Caco-2 (cell line): Measurements from ENCODE around the gene IP6K1. TPM values are rescaled to one million over a fixed set of nuclear protein-coding genes. Genes with fewer than 3 reads are reported as not detected.
A peak's percentile ranks its signal among the peaks of the same experiment; 100 is the strongest.

Experiments used
- BruUV-seq: library from RNA; stranded (reverse); fragments of 400-500 nt; replicated peaks from 2 replicates; lab custom pipeline; 2021; lab: Mats Ljungman, UMichigan
- CTCF ChIA-PET: fragments of 300-600 bp; sonication (Branson Sonifier 250); formaldehyde crosslinking; loops from one replicate; lab custom pipeline; 2022; ENCODE audit warnings: antibody characterized with exemption; lab: Charles Lee
- POLR2A ChIA-PET: fragments of 300-600 bp; sonication (Branson Sonifier 250); formaldehyde crosslinking; loops from one replicate; lab custom pipeline; 2022; ENCODE audit warnings: antibody characterized with exemption; lab: Charles Lee
- DNase-seq, 2 experiments: peaks; one replicate each; pipeline versions ENCODE4 v3.0.0 to v3.0.0-alpha.2; 2020 to 2022
- H3K27me3 ChIP-seq: replicated peaks from 2 replicates; pipeline ENCODE4 v1.6.0; 2011; ENCODE audit warnings: low read length; ENCODE audit not compliant: control insufficient read depth, insufficient read depth
- H3K36me3 ChIP-seq: 2 replicates; pipeline ENCODE4 v1.5.1; 2011; ENCODE audit warnings: low read length; ENCODE audit not compliant: control insufficient read depth, insufficient read depth
- H3K4me1 ChIP-seq: fragments of 250-450 bp; sonication (Bioruptor Pico); 2 replicates; pipeline ENCODE4 v1.5.1; 2020; ENCODE audit warnings: mild to moderate bottlenecking
- H3K4me3 ChIP-seq: 2 replicates; pipeline ENCODE4 v1.5.1; 2011; ENCODE audit warnings: low read depth, mild to moderate bottlenecking, control low read depth, low read length
- H3K9me3 ChIP-seq: fragments of 250-450 bp; sonication (Bioruptor Pico); 2 replicates; pipeline ENCODE4 v1.5.1; 2020; ENCODE audit warnings: mild to moderate bottlenecking, moderate library complexity
- H3K27ac Mint-ChIP-seq: one replicate; pipeline ENCODE4 v1.8.0; 2022; ENCODE audit warnings: mixed read lengths; ENCODE audit not compliant: unreplicated experiment
- H3K27me3 Mint-ChIP-seq: one replicate; pipeline ENCODE4 v1.8.0; 2022; ENCODE audit warnings: mixed read lengths; ENCODE audit not compliant: insufficient read depth, unreplicated experiment
- H3K36me3 Mint-ChIP-seq: one replicate; pipeline ENCODE4 v1.8.0; 2022; ENCODE audit warnings: mild to moderate bottlenecking, mixed read lengths; ENCODE audit not compliant: insufficient read depth, unreplicated experiment
- H3K4me1 Mint-ChIP-seq: one replicate; pipeline ENCODE4 v1.8.0; 2022; ENCODE audit warnings: low read depth, mixed read lengths; ENCODE audit not compliant: unreplicated experiment
- H3K4me3 Mint-ChIP-seq: one replicate; pipeline ENCODE4 v1.8.0; 2022; ENCODE audit warnings: mild to moderate bottlenecking, moderate library complexity, mixed read lengths; ENCODE audit not compliant: unreplicated experiment
- H3K9me3 Mint-ChIP-seq: one replicate; pipeline ENCODE4 v1.8.0; 2022; ENCODE audit warnings: mixed read lengths; ENCODE audit not compliant: unreplicated experiment
- CTCF ChIP-seq, 2 experiments: fragments of 200-600 bp in 1 of 2; IDR thresholded peaks; 1 replicate in 1 of 2; 2 replicates in 1 of 2; pipeline versions ENCODE4 v1.5.1 to v1.8.0; 2011 to 2022; ENCODE audit warnings: antibody characterized with exemption in 1 of 2, control low read depth in 1 of 2, inconsistent platforms in 1 of 2, low read depth in 1 of 2, low read length in 1 of 2, mild to moderate bottlenecking in 1 of 2, moderate library complexity in 1 of 2; ENCODE audit not compliant: insufficient read depth in 1 of 2, severe bottlenecking in 1 of 2, unreplicated experiment in 1 of 2
- intact Hi-C: fragments of 100-400 bp; cut with micrococcal nuclease; formaldehyde crosslinking; loops from one replicate; pipeline ENCODE4 v1.10.0; 2022; ENCODE audit not compliant: unreplicated experiment
- total RNA-seq: library from RNA; stranded (reverse); gene quantifications from 2 replicates; pipeline ENCODE4 v1.2.3, GENCODE V29; 2022

Gene IP6K1
- total RNA-seq, 1 experiment from 2014 or later: 35.5 TPM

- no TSS peak for BruUV-seq
- intact Hi-C loops: loop anchor here (5.0 kb wide), 1 partner anchor 206 kb away; no protein-coding TSS in a partner anchor
Observed at GRCh38 chr3:49701388-49702077, 84.8 kb downstream of the IP6K1 start.

GRCh38 chr3:49700453-49701128 is 85.8 kb downstream of the IP6K1 start:
- TF ChIP-seq CTCF (IDR thresholded peaks at IDR 0.05; ENCODE audit: insufficient read depth in 1 of 2, low read depth in 1 of 2, low read length in 1 of 2, severe bottlenecking in 1 of 2, unreplicated experiment in 1 of 2): no peak

More at GRCh38 chr3:49701388-49702077, 84.8 kb downstream of the IP6K1 start:
- Mint-ChIP-seq H3K36me3 (peaks cover 5% of the 10 kb centered on the region), H3K9me3 (no peaks in the 10 kb centered on the region), H3K4me3 (no peak overlapping the region), H3K4me1 (no peaks in the 10 kb centered on the region), H3K27ac (no peak overlapping the region), H3K27me3 (no peaks in the 10 kb centered on the region)
- TF ChIP-seq CTCF (IDR thresholded peaks at IDR 0.05; ENCODE audit: insufficient read depth in 1 of 2, low read depth in 1 of 2, low read length in 1 of 2, severe bottlenecking in 1 of 2, unreplicated experiment in 1 of 2): peak; percentile 24 to 46
- Histone ChIP-seq H3K27me3 (no peaks in the 10 kb centered on the region), H3K9me3 (no peaks in the 10 kb centered on the region), H3K36me3 (no peaks in the 10 kb centered on the region; the same call in 1 of the 2 replicates), H3K4me1 (no peaks in the 10 kb centered on the region), H3K4me3 (no peak overlapping the region)
- DNase-seq: no peak
- ChIA-PET CTCF (interaction anchor here (0.6 to 1.9 kb wide), 7 partner anchors 18 to 162 kb away, joined by 3 to 6 read pairs (median 4); partner anchors contain the start of genes AMIGO3, BSN, GMPPB and INKA1), POLR2A (no interaction called here)

DNA sequence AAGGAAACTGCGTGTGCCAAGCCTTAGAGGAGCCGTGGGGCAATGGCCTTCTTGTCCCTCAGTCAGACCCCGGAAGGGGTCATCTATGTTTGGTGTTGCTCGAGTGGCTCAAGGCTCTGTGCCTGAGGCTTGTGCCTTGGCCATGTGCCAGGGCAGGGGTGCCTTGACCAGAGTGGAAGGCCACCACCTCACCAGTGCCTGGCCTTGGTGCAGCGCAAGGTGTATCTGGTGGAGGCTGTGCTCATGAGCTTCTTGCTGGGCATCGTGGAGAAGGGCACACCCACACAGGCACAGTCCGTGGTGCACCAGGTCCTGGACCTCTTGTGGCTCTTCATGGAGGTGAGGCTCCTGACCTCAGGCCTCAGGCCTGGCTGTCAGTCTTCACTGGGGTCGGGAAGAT is 86.3 kb downstream of the IP6K1 start:
- POLR2A ChIA-PET: no interaction called here
- H3K36me3 Mint-ChIP-seq: peaks cover 5% of the 10 kb centered on the region
- CTCF ChIA-PET: no interaction called here
- no peaks in the 10 kb centered on the region for H3K27me3 Mint-ChIP-seq
- no peak overlapping the region for H3K27ac Mint-ChIP-seq
- Histone ChIP-seq H3K4me3 (no peak overlapping the region), H3K9me3 (no peaks in the 10 kb centered on the region), H3K4me1 (no peaks in the 10 kb centered on the region), H3K27me3 (no peaks in the 10 kb centered on the region), H3K36me3 (no peaks in the 10 kb centered on the region; the same call in 1 of the 2 replicates)
- H3K4me3 Mint-ChIP-seq: no peak overlapping the region
- intact Hi-C loops: loop anchor here (5.0 kb wide), 1 partner anchor 207 kb away; no protein-coding TSS in a partner anchor
- no peak for TF ChIP-seq CTCF (IDR thresholded peaks at IDR 0.05; ENCODE audit: insufficient read depth in 1 of 2, low read depth in 1 of 2, low read length in 1 of 2, severe bottlenecking in 1 of 2, unreplicated experiment in 1 of 2)
- BruUV-seq: no TSS peak
- H3K4me1 Mint-ChIP-seq: no peaks in the 10 kb centered on the region
- no peaks in the 10 kb centered on the region for H3K9me3 Mint-ChIP-seq
- no peak for DNase-seq

More at GRCh38 chr3:49700453-49701128, 85.8 kb downstream of the IP6K1 start:
- H3K27me3 Mint-ChIP-seq: no peaks in the 10 kb centered on the region
- no peak overlapping the region for H3K4me3 Mint-ChIP-seq
- no peak overlapping the region for H3K4me3 ChIP-seq
- H3K9me3 Mint-ChIP-seq: no peaks in the 10 kb centered on the region
- POLR2A ChIA-PET: no interaction called here
- H3K36me3 ChIP-seq: no peaks in the 10 kb centered on the region; the same call in 1 of the 2 replicates
- H3K9me3 ChIP-seq: no peaks in the 10 kb centered on the region
- peaks cover 5% of the 10 kb centered on the region for H3K36me3 Mint-ChIP-seq
- no peaks in the 10 kb centered on the region for H3K27me3 ChIP-seq
- H3K4me1 ChIP-seq: no peaks in the 10 kb centered on the region
- BruUV-seq: no TSS peak
- CTCF ChIA-PET: interaction anchor here (0.6 to 1.9 kb wide), 7 partner anchors 19 to 161 kb away, joined by 3 to 6 read pairs (median 4); partner anchors contain the start of genes AMIGO3, BSN, GMPPB and INKA1
- H3K4me1 Mint-ChIP-seq: no peaks in the 10 kb centered on the region
- no peak overlapping the region for H3K27ac Mint-ChIP-seq
- no peak for DNase-seq
- intact Hi-C loops: loop anchor here (5.0 kb wide), 1 partner anchor 207 kb away; no protein-coding TSS in a partner anchor
